NCI-H2029 (cell line): Measurements from ENCODE around the gene NEMP2.

Experiments used
- DNase-seq: peaks from one replicate; lab custom pipeline; 2025; lab: John Stamatoyannopoulos, UW

The NEMP2 gene

DNA sequence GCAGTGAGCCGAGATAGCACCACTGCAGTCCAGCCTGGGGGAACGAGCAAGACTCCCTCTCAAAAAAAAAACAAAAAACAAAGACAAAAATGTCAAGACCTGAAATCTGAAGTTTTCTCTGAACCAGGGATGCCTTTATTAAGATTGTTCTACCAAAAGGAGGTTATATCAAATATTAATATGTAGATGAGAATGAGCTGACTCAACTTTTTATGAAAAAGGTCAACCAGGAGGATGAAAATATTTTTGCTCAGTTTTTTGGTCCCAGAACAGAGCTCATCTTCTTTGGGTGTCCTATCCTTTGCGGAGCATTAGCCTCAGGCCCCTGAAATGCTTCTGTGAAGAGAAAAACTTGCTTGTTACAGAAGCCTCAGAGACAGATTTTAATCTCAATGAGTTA lies 44.0 kb downstream of the NEMP2 start:
- DNase-seq = no peak

DNA sequence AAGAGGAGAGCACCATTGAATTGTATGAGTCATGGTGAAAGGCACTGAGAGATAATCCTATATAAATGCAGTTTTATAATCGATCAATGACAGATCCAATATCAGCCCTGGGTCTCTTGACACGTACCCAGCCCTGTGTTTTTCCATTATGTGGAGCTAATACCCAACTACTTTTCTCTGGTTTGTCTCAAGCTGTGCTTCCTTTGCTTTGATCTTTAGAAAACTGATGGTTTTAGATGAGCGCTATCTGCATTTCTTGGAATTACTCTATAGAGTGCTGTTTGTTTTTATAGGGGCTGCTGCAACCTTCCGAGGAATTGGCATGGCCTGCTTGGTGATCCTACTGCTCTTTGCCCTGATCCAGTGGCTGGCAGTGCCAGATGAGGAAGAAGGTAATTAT lies 45.0 kb downstream of the NEMP2 start:
- no peak for DNase-seq

DNA sequence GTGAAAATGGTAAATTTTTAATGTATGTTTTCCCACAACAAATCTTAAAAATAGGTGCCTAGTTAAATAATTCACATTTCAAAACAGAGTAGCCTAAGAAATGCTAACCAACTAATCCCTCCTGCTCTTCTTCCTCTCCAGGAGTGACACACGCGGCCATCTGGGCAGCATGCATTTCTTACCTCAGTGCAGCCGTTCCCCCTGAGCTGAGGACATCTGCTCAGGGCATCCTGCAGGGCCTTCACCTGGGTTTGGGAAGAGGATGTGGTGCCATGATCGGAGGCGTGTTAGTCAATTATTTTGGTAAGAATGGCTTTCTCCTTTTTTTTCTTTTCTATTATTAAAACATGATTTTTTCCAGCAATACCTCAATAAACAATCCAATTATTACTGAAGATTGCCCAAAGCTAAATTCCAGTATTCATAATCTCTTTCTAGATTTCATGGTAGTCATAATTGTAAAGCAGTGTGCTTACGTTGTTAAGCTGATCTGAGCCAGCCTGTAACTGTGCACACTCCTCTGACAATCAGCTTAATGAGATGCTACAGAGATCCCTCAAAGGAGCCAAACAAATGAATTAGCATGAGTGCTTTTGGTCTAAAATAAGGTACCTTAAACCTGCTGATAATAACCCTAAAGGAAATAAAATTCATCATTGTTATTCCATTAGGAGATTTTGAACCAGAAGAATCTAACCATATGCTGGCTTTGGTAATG lies 45.8 kb downstream of the NEMP2 start:
- no peak for DNase-seq

DNA sequence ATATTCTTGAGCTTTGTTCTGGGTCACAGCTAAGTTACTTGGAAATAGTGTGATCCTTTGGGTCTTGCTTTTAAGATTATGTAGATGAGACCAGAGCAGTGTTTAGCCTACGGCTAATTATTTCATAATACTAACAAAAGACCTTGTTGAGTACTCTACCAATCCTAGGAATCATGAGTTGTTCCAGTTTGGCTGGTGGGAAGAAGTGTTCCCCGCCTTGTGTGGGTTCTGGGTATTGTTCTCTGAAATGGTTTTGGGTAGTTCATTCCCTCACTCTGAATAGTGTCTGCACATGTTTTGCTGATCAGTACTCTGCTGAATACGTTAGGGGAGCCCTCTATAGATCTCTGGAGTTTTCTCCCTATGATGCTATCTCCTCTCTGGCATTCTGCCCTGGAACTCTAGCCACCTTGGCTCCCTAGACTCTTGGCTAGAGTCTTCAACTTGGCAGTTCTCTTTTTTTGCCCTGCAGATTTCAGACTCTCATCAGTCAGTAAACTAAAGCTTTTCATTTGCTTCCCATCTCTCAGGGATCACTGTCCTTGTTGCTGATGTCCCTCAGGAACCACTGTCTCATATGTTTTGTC lies 48.4 kb downstream of the NEMP2 start:
- no peak for DNase-seq

DNA sequence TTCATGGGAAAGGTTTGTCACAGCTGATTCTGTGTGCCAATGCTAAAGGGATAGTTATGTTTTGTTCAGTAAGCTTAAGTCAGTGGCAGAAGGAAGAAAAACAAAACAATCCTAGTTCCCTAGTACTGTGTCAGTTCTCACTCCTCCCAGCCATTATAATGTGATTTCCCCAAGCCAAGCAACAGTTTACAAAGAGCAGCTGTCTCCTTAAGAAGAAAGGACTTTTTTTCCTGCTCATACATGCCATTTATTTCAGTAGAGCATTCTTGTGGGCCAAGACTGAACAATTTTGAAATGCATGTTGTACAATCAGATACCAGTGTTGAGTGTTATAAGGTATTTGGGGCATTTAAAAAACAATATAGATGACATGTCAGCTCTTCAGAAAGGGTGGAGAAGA lies 52.1 kb downstream of the NEMP2 start:
- no peak for DNase-seq

DNA sequence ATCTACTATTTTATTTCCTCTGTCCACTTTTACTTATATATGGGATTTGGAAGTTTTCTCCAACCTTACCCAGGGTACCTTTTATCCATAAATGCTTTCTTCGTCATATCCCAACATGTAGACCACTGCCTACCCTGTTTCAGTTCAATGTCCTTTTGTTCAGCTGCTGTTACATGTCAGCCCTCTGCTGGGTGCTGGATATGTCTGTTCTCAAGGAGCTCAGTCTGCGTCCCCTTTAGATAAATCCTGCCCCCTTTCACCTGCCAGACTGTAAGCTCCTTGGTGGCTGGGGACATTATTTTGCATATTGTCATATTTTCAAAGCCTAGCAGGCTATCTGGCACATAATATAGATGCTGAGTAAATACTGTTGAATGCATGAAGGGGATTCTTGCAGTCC lies 53.2 kb downstream of the NEMP2 start:
- DNase-seq = no peak

DNA sequence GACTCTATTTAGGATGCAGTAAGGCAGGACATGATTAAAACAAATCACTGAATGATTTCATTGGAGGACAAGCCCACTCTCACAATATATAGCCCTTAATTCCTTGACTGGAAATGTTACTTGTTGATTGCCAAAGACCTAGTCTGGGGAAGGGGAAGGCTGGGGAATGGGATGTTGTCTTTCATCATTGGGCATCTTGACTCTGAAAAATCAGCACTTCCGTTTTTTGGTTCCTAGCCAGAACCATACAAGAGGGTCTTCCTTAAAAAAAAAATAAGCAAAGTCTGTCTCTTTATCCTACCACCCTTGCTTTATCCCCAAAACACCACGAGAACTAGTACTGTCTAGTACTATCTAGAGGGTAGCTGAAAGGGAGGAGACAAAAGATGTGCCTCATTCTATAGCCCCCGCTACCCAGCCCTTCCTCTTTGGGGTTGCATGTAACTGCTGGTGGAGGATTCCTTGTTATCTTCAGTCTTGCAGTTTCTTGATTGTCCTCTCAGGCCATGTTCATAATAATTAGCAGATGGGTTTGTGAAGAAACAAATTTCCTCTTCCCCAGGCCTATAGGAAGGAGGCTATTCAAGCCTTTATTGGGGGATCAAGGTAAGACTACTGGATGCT lies 55.8 kb downstream of the NEMP2 start:
- no peak for DNase-seq

DNA sequence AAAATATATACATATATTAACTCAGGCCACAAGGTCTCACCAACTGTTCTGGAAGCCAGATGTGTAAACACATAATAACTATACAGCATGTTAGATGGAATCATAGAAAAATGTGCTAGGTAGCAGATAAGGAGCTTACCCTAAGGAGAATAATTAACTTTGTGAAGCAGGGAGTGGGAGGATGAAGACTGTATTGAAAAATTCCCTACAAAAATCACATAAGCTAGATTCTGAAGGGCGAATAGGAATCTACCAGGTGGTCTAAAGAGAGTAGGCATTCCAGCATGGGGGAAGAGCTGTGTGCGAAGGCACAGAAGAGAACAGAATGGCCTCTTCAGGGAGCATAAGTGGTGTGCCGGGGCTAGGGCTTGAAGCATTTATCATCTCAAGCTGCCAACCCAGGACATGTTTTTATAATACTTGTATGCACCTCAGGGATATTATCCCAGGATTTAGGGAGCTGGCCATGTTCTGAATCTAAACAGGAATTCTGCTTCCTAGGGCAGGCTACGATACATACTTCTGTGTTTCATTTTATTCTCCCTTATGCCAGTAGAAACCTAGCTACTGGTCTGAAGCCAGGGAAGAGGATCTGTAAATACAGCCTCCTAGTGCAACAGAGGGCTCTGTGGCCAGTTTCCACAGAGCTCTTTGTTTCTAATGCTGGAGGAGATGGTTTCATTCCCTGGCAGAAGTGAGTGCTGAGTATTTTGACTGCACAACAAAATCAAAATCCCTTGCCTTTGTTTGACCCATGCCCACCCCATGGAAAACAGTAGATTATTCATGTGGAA lies 56.7 kb downstream of the NEMP2 start:
- peak; percentile 72 for DNase-seq

DNA sequence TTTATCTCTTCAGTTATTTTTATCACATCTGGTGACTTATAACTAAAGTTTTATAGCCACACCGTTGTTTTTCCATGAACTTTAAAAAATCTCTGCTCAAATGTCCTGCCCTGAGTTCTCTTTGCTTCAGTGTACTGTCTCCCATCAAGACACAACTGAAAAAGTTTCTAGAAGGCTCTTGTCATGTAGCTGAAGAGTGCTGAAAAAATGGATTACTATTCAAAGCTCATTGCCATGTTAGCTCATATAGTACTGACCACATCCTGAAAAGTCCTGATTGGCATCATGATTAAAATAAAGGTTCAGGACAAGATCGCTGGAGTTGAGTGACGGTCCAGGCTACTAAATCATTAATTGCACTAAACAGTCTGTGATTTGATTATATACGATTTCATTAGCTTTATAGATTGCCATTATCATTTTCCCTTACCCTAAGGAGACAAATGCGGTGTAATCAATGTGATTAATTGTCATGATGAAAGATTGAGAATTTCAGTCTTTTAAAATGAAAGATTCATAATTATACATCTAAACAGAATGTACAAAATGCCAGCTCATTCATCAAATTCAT lies 64.2 kb downstream of the NEMP2 start:
- DNase-seq = no peak

DNA sequence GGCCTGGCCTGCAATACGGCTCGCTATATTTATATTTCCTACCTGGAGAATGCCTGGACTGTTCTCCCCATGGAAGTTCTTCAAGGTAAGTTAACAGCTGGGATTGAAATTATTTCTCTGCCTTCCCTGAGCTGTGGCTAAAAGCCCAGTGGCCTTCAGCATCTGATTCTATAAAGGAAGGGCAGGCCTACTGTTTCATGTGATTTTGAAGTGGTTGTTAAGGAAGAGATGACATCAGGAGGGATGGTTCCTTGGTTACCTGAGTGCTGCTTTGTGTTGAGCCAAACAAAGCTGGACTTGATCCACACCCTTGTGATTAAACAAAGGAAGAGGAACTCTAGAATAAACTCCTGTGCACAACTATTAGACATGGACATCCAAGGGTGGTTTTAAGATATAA lies 64.8 kb downstream of the NEMP2 start:
- peak; percentile 97 for DNase-seq

DNA sequence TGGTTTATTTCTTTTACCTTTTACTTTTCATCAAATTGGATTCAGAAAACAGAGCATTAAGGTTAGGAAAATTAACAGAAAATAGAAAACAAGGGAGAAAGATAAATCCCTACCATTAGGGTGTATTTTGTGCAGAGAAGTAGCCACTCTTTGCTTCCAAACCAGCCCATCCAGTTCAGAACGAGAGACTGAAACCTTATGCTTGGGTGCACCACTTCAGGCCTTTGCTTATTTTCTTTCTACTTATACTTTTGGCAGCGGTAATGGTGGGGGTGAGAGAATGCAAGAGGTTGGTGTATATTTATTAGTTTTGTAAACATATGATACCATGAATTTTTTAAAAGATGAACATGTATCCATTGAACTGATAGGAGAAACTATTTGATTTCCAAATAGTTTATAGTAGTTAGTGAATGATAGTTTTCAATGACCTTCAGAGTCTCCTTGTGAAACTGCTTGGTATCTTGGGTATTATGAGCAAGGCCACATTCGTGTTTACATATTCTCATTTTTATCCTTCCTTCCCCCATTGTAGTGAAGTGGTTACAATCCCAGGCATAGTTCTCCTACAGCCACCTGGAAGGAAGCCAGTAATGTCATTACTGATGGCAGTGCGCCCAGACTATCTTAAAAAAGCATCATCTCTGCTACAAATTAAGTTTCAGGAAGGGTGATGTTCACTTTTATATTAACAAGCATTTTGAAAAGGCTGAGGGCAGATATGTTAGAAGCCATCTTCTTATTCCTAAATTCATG lies 65.5 kb downstream of the NEMP2 start:
- peak; percentile 92 for DNase-seq

DNA sequence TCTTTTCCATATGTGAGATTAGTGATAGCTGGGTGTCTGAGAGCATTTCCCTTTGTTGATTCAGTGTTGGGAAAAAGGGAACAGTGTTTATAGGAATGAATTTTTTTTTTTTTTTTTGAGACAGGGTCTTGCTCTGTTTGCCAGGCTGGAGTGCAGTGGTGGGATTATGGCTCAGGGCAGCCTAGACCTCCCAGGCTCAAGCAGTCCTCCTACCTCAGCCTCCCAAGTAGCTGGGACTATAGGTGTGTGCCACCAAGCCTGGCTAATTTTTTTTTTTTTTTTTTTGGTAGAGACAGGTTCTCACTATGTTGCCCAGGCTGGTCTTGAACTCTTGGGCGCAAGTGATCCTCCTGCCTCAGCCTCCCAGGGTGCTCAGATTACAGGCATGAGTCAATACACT lies 66.2 kb downstream of the NEMP2 start:
- peak; percentile 57 for DNase-seq

DNA sequence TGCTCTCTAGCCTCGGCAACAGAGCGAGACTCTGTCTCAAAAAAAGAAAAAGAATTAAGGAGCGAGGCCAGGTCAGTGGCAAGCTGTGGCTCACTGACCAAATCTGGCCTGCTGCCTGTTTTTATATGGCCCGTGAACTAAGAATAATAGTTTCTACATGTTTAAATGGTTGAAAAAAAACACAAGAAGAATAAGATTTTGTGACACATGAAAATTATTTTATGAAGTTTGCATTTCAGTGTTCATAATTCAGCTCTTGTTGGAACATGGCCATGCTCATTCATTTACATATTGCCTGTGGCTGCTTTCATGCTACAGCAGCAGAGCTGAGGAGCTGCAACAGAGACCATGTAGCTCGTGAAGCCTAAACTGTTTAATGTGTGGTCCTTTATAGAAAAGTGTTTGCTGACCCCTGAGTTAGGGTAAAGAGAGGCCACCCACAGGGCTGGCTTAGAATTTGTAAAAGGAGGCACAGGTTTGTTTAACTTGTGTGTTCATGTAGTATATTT lies 66.9 kb downstream of the NEMP2 start:
- peak; percentile 23 for DNase-seq

DNA sequence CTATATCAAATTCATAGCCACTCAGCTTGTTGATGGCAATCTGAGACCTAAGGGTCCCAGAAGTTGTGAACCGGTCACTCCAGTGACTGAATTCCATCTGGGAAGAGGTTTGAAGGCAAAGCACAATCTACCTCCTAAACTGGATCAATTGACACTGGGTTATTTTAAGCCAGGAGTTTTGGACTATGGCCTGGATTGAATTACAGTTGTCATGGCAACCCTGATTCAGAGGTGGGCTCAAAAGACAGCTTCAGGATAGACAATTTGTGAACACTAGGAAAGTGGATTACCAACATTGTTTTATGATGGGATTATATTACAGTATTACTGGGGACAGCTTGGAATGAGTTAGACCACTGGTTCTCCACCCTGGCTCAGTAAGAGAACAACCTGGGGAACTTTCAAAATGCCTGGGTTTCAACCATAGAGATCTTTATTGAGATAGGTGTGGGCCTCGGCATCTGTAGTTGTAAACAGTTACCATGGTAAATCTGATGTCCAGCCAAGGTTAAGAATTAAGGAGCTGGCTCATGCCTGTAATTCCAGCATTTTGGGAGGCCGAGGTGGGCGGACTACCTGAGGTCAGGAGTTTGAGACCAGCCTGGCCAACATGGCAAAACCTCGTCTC lies 67.6 kb downstream of the NEMP2 start:
- peak; percentile 70 for DNase-seq

DNA sequence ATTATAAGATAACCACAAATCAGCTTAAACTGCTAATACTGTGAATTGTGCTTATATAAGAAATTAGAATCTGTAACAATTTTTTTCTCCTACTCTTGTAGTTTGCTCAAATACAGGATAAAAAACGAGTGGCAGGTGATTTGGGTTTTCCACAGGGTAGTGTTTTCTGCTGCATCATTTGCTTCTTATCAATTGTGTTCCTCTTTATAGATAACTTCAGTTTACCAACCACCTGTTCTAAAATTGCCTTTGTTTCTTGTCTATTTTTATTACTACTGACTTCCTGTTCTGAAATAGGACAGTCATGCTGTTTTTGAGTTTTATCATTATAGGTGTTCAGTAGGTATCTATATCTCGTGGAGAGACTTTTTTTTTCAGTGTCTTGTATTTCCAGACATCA lies 69.5 kb downstream of the NEMP2 start:
- DNase-seq = no peak

DNA sequence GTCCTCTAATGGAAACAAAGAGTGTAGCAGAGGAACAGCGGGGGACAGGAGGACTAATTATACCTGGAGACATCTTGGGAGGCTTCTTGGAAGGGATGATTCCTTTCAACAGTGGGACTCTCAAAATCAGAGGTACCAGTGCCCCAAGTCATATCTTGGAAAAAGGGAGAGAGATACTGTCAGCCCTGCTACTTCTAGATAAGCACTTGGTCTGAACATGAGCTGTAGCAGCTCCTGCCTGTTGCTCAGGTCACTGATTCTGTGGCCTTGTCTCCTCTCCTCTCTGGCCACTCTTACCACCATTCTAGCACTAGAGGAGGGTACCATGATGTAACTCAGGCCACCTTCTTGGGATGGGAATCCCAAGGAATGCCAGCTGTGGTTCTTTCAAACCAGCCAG lies 71.9 kb downstream of the NEMP2 start:
- no peak for DNase-seq

DNA sequence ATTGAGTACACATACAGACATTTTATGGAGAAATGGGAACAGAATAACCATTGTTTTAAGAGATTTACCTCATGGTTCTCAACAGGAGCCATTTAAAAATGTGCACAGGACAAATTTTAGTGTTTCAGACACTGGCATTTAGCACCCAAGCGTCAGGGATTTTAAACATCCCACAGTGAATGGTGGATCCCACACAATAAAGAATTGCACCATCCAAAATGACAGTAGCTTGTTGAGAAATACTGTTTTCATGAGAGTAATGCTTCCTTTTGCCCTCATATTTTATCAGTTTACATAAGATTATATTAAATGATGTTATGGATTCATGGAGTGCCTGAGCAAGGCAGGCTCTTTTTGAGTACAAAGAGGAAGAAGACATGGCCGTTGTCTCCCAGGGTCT lies 72.3 kb downstream of the NEMP2 start:
- DNase-seq = no peak

DNA sequence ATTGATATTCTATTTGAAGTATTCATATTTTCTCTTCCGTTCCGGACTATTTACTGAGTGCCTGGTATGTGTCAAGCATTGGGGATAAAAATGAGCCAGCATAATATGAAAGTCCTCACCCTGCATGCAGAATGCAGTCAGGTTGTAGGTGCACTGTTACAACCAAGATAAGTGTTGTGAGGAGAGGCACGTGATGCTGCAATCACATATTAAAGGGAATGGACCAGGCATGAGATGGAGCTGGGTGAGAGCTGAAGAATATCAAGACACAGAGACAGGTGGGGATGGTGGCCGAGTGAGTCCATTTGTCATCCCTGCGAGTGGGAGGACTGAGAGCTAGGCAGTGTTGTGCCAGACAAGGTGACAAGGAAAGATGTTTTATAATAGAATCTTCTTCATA lies 74.0 kb downstream of the NEMP2 start:
- DNase-seq = no peak

DNA sequence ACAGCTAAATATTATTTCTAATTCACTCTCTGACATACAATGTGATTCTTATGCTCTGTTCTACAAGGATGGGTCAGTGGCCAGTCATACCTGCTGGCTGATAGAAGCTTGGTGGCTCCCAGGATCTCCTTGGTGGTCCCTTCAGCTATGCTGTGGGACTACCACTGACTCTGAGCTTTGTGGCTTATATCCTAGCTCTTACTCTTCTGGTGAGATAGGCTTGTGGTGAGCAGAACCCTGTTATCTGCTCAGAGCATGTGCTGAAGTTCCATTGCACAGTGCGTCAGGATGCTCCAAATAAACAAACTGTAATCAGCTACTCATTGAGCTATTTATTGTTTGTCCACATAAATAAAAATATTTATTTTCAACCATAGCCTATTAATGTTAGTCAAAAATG lies 74.6 kb downstream of the NEMP2 start:
- DNase-seq = no peak

DNA sequence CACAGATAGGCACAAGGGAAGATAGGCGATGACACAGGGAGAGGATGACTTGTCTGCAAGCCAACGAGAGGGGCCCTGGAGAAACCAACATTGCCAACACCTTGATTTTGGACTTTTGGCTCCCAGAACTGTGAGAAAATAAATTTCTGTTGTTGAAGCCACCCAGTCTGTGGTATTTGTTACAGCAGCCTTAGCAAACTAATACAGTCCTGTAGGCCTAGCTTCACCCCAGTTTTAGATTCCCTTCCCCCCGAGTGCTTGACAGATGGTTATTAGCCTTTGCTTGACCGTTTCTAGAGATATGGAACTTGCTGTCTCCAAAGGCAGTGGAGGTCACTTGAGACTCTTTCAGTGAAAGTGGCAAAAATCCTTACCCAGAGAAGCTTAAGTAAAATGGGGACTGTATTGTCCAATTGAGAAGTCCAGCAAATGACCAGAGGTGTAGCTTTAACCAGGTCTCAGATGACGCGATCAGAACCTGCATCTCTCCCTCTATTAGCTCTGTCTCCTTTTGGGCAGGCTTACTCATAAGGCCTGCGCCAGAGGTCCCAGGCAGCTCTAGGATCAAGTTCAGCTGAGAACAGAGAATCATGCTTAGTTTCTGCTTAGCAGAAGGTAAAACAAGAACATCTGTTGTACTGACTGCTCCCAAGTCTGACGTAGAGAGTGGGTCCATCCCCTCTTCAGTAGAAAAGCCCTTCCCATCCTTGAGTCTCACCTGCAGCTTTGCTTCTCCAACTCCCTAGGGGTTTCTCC lies 76.0 kb downstream of the NEMP2 start:
- no peak for DNase-seq
